HL-60 (cell line): Measurements from ENCODE around the gene TRAPPC1.

ENCODE experiments used
- CTCF ChIP-seq: IDR thresholded peaks from one replicate; pipeline ENCODE4 v1.5.1; 2011; ENCODE audit warnings: low read length, control low read depth, inconsistent platforms; ENCODE audit not compliant: insufficient read depth
- POLR2AphosphoS5 ChIP-seq: IDR thresholded peaks from 2 replicates; pipeline ENCODE4 v1.6.1; 2012; ENCODE audit warnings: low read depth
- REST ChIP-seq: IDR thresholded peaks from 2 replicates; pipeline ENCODE4 v1.6.1; 2012; ENCODE audit warnings: low read depth; ENCODE audit not compliant: insufficient replicate concordance
- SPI1 ChIP-seq: IDR thresholded peaks from 2 replicates; pipeline ENCODE4 v1.6.1; 2012; ENCODE audit warnings: low read depth, mild to moderate bottlenecking, borderline replicate concordance

- TF ChIP-seq CTCF (no peak), POLR2AphosphoS5 (no peak), SPI1 (no peak), REST (no peak)
These were observed 23.9 kb upstream of the TRAPPC1 start for GRCh38 chr17:7955414-7956227.
